Left cardiac atrium (tissue), 4 donors: Measurements from ENCODE around the gene PTGFRN. TPM values are rescaled to one million over a fixed set of nuclear protein-coding genes. Genes with fewer than 3 reads are reported as not detected.

Experiments used
- ATAC-seq, 2 donors: fragments of 200-7000 bp; cut with Tn5 transposase; one replicate each; pipeline ENCODE4 v1.9.1; 2020; ENCODE audit warnings: mild to moderate bottlenecking in 2 of 2, moderate library complexity in 2 of 2
- DNase-seq: peaks from one replicate; pipeline ENCODE4 v3.0.0-alpha.2; 2020
- intact Hi-C, 2 donors: fragments of 100-400 bp; cut with DNase I; formaldehyde crosslinking; loops; one replicate each; pipeline versions ENCODE4 v1.14.1 to v1.15.1; 2022 to 2023
- total RNA-seq, 2 donors: library from RNA; stranded (reverse); fragmentation: NEBNext Ultra II Directional; extraction: Animal tissue kit (Norgen Biotek cat#: 25700); gene quantifications; one replicate each; pipeline ENCODE4 v1.2.1, GENCODE V29; 2021
- donor health status: DM: no; HTN: yes; CAD: no.
- donor health status: DM: no; HTN: yes; CAD: no; lungs with severe emphysema.
- donor health status: DM: yes; HTN: yes; CAD: no.
- donor health status: Dilated cardiomyopathy.

Gene PTGFRN
- total RNA-seq, 2 donors from 2014 or later: 159 to 179 TPM

- ATAC-seq (peak in 1 of 2 donors; percentile 48), DNase-seq (no peak)
- intact Hi-C loops: no loop called here
These were observed 93.6 kb downstream of the PTGFRN start for GRCh38 chr1:117003223-117003875.

GRCh38 chr1:117007719-117008013 is 98.0 kb downstream of the PTGFRN start:
- ATAC-seq (no peak), DNase-seq (no peak)
- intact Hi-C loops: no loop called here

- peak in 1 of 2 donors; percentile 34 for ATAC-seq
- DNase-seq: no peak
- intact Hi-C loops: no loop called here
These were observed 98.9 kb downstream of the PTGFRN start for GRCh38 chr1:117008656-117009055.

GRCh38 chr1:117009132-117009531 is 99.4 kb downstream of the PTGFRN start:
- intact Hi-C loops: no loop called here
- peak in 1 of 2 donors; percentile 33 for ATAC-seq
- no peak for DNase-seq

GRCh38 chr1:117010310-117010969 is 100.7 kb downstream of the PTGFRN start:
- intact Hi-C loops: no loop called here
- DNase-seq: no peak
- no peak for ATAC-seq

- ATAC-seq: no peak
- intact Hi-C loops: no loop called here
- no peak for DNase-seq
These were observed 101.6 kb downstream of the PTGFRN start for GRCh38 chr1:117011334-117011733.

- ATAC-seq: no peak
- DNase-seq: no peak
- intact Hi-C loops: no loop called here
These were observed 103.7 kb downstream of the PTGFRN start for GRCh38 chr1:117013309-117013858.

GRCh38 chr1:117014209-117014608 is 104.5 kb downstream of the PTGFRN start:
- DNase-seq (no peak), ATAC-seq (no peak)
- intact Hi-C loops: no loop called here

GRCh38 chr1:117015724-117016123 is 106.0 kb downstream of the PTGFRN start:
- intact Hi-C loops: no loop called here
- DNase-seq (no peak), ATAC-seq (no peak)

GRCh38 chr1:117017062-117017461 is 107.3 kb downstream of the PTGFRN start:
- ATAC-seq (no peak), DNase-seq (no peak)
- intact Hi-C loops: no loop called here

GRCh38 chr1:117017648-117018047 is 107.9 kb downstream of the PTGFRN start:
- ATAC-seq (peak; percentile 8 to 90), DNase-seq (peak; percentile 30)
- intact Hi-C loops: no loop called here

- no peak for DNase-seq
- ATAC-seq: peak; percentile 36 to 50
- intact Hi-C loops: no loop called here
These were observed 110.9 kb downstream of the PTGFRN start for GRCh38 chr1:117020526-117021156.

- ATAC-seq (no peak), DNase-seq (no peak)
- intact Hi-C loops: no loop called here
These were observed 112.4 kb downstream of the PTGFRN start for GRCh38 chr1:117022114-117022513.

- DNase-seq (no peak), ATAC-seq (no peak)
- intact Hi-C loops: no loop called here
These were observed 115.9 kb downstream of the PTGFRN start for GRCh38 chr1:117025568-117025967.

GRCh38 chr1:117026361-117026760 is 116.6 kb downstream of the PTGFRN start:
- intact Hi-C loops: no loop called here
- no peak for ATAC-seq
- DNase-seq: no peak

- intact Hi-C loops: no loop called here
- DNase-seq: no peak
- no peak for ATAC-seq
These were observed 120.0 kb downstream of the PTGFRN start for GRCh38 chr1:117029685-117030084.

- ATAC-seq (no peak), DNase-seq (no peak)
- intact Hi-C loops: no loop called here
These were observed 120.7 kb downstream of the PTGFRN start for GRCh38 chr1:117030271-117030877.

GRCh38 chr1:117032266-117032665 is 122.5 kb downstream of the PTGFRN start:
- DNase-seq (no peak), ATAC-seq (no peak)
- intact Hi-C loops: no loop called here

GRCh38 chr1:117032681-117033539 is 123.2 kb downstream of the PTGFRN start:
- no peak for ATAC-seq

More at GRCh38 chr1:117032681-117033539, 123.2 kb downstream of the PTGFRN start:
- intact Hi-C loops: no loop called here
- DNase-seq: no peak
